DMS153 treated with DMSO at 0.1 percent for 48 hours (cell line): ENCODE results near the gene SLC27A6.
"Not testable (repeated sequence)": the region's sequence is repeated elsewhere in the genome, so short reads cannot be mapped to it uniquely, and the experiment has no call there.

Source experiments
- DNase-seq: peaks from one replicate; lab custom pipeline; 2025; ENCODE audit not compliant: unreplicated experiment; lab: John Stamatoyannopoulos, UW

SLC27A6 gene

DNA sequence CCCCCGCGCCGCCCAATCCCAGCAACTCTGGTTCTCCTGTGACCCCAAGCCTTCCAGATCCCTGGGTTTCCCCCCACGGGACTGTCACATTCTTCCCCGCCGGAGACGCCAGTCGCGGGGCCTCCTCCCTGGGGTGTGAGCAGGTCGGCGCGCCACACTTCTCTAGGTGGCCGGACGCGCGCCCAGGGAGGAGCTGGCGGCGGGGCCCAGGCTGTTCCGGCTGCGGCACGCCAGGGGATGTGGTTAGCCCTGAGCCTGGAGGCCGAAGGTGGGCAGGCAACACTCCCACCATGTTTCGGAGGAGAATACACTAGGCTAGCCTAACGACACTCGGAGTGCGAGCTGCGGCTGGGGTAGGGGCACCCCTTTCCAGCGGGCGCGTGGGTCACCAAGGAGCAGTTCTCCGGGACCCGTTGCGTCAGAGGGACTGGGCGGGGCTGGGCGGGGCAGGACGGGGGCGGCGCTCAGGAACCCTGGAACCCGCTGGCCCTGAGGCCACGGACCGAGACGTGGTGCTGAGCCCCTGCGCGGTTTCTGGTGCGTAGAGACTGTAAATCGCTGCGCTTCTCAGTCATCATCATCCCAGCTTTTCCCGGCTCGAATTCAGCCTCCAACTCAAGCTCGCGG is at the start of gene SLC27A6:
TSS of gene SLC27A6 (plus strand) at position 478 of the 627 bp plus-strand sequence. CDS start 650 bp downstream, outside the sequence.
- DNase-seq = no peak

GRCh38 chr5:128919542-128919941 is 45.7 kb upstream of the SLC27A6 start:
- no peak for DNase-seq

DNA sequence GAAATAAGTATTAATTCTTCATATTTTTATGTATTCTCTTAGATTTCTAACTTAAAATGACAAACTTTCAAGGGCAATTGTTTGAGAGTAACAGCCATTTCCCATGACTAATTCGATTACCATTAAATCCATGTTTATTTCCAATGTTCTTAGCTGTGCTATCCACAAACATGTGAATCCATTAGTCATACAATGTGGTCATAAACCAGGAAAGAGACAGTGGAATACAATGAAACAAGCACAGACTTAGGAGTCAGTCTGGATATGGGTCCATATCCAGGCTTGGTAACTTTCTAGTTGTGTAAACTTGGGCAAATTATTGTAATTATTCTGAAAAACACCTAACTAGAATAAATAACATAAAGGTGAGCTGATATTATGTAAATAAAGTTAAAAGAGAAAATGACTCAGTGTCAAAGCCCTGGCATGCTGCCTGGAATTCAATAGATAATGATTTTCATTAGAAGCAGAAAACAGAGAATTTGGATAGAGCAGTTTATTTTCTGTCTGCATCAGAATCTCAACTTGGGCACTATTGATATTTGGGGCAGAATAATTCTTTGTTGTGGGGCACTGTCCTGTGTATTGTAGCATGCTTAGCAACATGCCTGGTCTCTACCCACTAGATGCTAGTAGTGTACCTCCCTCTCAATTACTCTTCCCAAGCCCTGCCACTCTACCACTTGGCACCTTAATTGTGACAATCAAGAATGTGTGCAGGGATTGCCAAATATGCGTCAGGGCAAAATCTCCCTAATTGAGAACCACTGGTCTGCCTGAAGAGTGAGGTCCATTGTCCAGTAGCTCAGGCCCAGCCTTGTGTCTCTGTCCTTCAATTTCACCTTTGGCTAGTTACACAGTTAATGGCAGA is 44.7 kb upstream of the SLC27A6 start:
- DNase-seq = no peak

DNA sequence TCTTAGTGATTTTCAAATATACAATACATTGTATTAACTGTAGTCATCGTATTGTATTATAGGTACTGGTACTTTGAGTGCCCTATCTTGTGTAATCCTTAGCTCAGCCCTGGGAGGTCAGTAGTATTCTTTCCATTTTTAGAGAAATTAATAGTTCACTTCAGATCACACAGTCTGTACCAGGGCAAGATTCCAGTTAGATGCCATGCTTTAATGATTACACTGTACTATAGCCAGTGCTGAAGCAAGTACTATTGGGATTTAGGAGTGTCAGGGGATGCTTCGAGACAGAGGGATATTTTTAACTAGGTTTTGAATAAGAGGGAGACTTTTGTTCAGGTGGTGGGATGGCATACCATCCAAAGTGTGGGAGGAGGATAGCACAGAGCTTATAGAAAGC is 41.0 kb upstream of the SLC27A6 start:
- DNase-seq = no peak

DNA sequence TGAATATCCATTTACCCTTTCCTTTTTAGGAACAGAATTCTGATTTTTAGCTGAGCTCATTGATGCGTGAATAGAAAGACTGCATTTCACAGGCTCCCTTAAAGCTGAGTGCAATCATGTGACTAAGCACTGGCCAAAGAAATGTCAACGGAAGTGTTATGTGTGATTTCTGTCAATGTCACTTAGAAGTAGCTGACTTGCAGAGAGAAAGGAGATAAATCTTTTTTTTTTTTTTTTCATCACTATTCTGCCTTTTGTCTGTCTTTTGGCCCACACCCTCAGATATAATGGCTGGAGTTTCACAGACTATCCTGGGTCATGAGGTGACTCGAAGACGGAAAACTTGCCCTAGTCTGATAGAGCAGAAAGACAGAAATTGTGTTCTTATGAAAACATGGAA is 39.3 kb upstream of the SLC27A6 start:
- no peak for DNase-seq

DNA sequence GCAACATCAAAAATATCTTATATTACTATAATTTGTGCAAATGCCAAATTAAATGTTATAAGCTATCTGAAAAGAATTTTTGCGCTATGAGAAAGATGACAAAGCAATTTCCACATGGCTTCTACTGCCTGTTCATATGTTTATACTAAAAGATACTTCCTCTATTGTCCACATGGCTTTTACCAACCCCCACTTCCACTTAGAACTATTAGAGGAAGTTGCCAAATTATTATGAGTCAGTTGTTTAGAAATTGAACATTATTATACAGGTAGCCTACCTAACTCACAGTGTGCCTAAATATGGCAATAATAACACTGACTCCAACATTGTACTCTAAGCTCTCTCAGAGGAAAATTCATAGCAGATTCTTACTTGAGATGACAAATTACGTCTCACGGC is 37.6 kb upstream of the SLC27A6 start:
- DNase-seq = no peak

DNA sequence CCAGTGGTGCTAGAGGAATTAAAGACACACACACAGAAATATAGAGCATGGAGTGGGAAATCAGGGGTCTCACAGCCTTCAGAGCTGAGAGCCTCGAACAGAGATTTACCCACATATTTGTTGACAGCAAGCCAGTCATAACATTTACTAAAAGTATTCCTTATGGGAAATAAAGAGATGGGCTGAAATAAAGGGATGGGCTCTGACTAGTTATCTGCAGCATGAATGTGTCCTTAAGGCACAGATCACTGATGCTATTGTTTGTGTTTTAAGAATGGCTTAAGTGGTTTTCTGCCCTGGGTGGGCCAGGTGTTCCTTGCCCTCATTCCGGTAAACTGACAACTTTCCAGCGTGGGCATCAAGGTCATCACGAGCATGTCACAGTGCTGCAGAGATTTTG is 33.1 kb upstream of the SLC27A6 start:
- not testable (repeated sequence) for DNase-seq

GRCh38 chr5:128943100-128943499 is 22.2 kb upstream of the SLC27A6 start:
- DNase-seq = not testable (repeated sequence)

- no peak for DNase-seq
These were observed 15.3 kb upstream of the SLC27A6 start for GRCh38 chr5:128949847-128950546.

- DNase-seq = not testable (repeated sequence)
These were observed 14.0 kb upstream of the SLC27A6 start for GRCh38 chr5:128951301-128951700.

- no peak for DNase-seq
These were observed 9.1 kb upstream of the SLC27A6 start for GRCh38 chr5:128956164-128956563.

DNA sequence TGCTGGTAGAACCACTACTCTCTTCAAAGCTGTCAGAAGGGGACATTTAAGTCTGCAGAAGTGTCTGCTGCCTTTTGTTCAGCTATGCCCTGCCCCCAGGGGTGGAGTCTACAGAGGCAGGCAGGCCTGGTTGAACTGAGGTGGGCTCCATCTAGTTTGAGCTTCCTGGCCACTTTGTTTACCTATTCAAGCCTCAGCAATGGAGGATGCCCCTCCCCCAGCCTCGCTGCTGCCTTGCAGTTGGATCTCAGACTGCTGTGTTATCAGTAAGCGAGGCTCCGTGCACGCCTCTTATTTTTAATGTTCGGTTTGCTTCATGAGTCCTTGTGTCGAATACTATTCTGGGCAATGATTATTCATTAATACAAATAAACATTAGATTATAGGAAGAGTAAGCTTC is 3.1 kb upstream of the SLC27A6 start:
- no peak for DNase-seq

DNA sequence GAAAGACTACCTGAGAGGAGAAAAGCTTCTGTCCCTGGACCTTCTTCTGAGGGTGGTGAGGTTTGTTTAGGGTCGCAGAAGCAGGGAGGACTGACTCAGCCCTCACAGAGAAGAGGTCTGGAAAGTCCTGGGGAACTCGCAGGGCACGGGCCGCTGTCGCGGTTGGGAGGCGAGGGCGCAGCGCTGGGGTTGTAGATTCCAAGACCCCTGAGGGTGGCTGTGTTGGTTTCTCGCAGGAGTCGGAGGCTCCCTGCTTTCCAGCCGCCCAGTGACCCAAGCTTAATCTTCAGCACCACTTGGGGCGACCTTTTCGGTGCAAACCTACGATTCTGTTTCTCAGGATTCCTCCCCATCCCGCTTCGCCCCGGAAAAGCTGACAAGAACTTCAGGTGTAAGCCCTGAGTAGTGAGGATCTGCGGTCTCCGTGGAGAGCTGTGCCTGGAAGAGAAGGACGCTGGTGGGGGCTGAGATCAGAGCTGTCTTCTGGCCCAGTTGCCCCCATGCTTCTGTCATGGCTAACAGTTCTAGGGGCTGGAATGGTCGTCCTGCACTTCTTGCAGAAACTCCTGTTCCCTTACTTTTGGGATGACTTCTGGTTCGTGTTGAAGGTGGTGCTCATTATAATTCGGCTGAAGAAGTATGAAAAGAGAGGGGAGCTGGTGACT is 482 bp downstream of the SLC27A6 start:
- no peak for DNase-seq

DNA sequence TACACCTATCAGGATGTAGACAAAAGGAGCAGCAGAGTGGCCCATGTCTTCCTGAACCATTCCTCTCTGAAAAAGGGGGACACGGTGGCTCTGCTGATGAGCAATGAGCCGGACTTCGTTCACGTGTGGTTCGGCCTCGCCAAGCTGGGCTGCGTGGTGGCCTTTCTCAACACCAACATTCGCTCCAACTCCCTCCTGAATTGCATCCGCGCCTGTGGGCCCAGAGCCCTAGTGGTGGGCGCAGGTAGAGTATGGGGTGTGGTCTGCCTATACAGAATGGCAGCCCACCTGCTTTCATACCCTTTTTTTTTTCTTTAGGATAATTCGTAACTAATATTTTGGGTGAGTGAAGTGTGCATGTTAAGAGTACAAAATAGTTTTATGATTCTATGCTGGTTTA is 1.1 kb downstream of the SLC27A6 start:
- DNase-seq = no peak

DNA sequence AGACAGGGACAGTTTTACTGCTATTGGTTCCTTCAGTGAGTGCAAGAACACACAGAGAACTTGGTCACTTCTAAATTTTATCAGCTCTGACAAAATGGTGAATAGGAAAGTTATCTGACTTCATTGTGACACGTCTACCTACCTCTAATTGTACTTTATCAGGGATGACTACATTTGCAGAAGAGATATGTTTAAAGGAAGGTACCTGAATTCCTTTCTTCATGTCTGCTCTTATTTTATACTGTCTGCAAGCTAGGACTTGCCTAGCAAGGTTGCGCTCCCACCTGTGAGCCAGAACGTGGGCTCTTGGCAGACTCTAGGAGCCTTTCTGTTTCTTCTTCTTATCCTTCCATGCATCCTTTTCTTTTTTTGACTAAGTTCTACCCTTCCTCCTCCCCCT is 1.6 kb downstream of the SLC27A6 start:
- no peak for DNase-seq

DNA sequence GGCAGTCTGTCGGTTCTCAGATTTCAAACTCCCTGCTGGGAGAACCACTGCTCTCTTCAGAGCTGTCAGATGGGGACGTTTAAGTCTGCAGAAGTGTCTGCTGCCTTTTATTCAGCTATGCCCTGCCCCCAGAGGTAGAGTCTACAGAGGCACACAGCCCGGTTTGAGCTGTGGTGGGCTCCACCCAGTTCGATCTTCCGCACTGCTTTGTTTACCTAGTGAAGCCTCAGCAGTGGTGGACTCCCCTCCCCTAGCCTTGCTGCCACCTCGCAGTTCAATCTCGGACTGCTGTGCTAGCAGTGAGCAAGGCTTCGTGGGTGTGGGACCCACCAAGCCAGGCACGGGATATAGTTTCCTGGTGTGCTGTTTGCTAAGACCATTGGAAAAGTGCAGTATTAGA is 8.0 kb downstream of the SLC27A6 start:
- DNase-seq = no peak

- no peak for DNase-seq
These were observed 9.3 kb downstream of the SLC27A6 start for GRCh38 chr5:128974567-128974966.

- DNase-seq = no peak
These were observed 14.5 kb downstream of the SLC27A6 start for GRCh38 chr5:128979761-128980160.

DNA sequence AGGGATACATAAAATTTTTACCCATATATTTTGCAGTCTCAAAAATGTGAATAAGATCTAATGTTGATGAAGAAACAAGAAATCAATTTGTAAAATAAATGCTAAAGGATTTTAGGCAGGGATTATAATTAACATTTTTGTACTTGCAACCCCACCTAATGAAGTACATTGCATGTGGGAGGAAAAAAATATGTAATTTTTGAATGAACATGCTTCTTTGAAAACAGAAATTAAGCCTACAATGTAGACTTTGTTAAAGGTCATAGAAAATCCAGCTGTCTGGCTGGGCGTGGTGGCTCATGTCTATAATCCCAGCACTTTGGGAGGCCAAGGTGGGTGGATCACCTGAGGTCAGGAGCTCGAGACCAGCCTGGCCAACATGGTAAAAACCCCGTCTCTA is 15.6 kb downstream of the SLC27A6 start:
- DNase-seq = no peak

DNA sequence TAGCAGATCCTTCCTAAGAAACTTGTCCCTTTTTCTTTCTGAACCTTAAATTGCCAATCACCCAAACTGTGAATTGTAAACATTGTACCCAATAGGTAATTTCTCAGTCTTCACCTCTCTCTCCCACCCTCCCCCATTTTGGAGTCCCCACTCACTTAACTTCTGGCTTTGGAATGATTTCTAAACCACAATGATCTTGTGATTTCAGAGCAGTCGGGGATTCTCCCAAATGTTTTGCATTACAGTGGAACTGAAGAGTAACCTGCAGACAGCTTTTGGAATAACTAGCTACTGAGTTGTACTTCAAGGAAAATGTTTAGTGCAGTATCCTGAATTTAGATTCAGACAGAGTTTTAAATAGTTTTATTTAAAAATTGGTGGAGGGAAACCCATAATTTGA is 19.2 kb downstream of the SLC27A6 start:
- no peak for DNase-seq

- DNase-seq = no peak
These were observed 23.2 kb downstream of the SLC27A6 start for GRCh38 chr5:128988476-128988875.
